Osteoblast (primary cell): ENCODE measurements around the gene IRF2BPL. TPM values are rescaled to one million over a fixed set of nuclear protein-coding genes. Genes with fewer than 3 reads are reported as not detected.

ENCODE experiments used
- DNase-seq: peaks from one replicate; pipeline ENCODE4 v3.0.0; 2011; ENCODE audit warnings: low spot score, mixed read lengths; ENCODE audit not compliant: insufficient read length; ENCODE audit errors: missing footprints
- H2AFZ ChIP-seq: 2 replicates; pipeline ENCODE4 v1.6.0; 2011; ENCODE audit warnings: mild to moderate bottlenecking, low read length
- H3K27ac ChIP-seq: 2 replicates; pipeline ENCODE4 v1.5.1; 2011; ENCODE audit warnings: mild to moderate bottlenecking, low read depth, low read length, moderate library complexity
- H3K27me3 ChIP-seq: 2 replicates; pipeline ENCODE4 v1.6.0; 2012; ENCODE audit warnings: mild to moderate bottlenecking, control low read depth, inconsistent platforms, low read length, moderate library complexity; ENCODE audit not compliant: insufficient read depth
- H3K36me3 ChIP-seq: 2 replicates; pipeline ENCODE4 v1.5.1; 2011; ENCODE audit warnings: mild to moderate bottlenecking, low read length, control low read depth, moderate library complexity; ENCODE audit not compliant: insufficient read depth
- H3K4me1 ChIP-seq: 2 replicates; pipeline ENCODE4 v1.5.1; 2011; ENCODE audit warnings: mild to moderate bottlenecking, low read length, control low read depth, moderate library complexity; ENCODE audit not compliant: insufficient read depth
- H3K4me2 ChIP-seq: 2 replicates; pipeline ENCODE4 v1.6.0; 2011; ENCODE audit warnings: mild to moderate bottlenecking, low read length; ENCODE audit not compliant: insufficient read depth
- H3K4me3 ChIP-seq: fragments of 200-600 bp; sonication (generic); 3 replicates; pipeline ENCODE4 v1.5.1; 2012; ENCODE audit warnings: mild to moderate bottlenecking, low read length, inconsistent platforms; ENCODE audit not compliant: insufficient read depth
- H3K79me2 ChIP-seq: 2 replicates; pipeline ENCODE4 v1.6.0; 2012; ENCODE audit warnings: mild to moderate bottlenecking, low read length, control low read depth, inconsistent platforms; ENCODE audit not compliant: insufficient read depth
- H3K9me3 ChIP-seq: 2 replicates; pipeline ENCODE4 v1.5.1; 2011; ENCODE audit warnings: low read depth, low read length, control low read depth
- H4K20me1 ChIP-seq: 2 replicates; pipeline ENCODE4 v1.6.0; 2012; ENCODE audit warnings: mild to moderate bottlenecking, low read length, control low read depth; ENCODE audit not compliant: insufficient read depth
- CTCF ChIP-seq: IDR thresholded peaks from 2 replicates; pipeline ENCODE4 v1.5.1; 2011; ENCODE audit warnings: mild to moderate bottlenecking, low read depth, low read length, moderate library complexity; ENCODE audit errors: extremely low read depth
- total RNA-seq: library from RNA; depleted of rRNA; stranded (reverse); fragments of >200 nt; gene quantifications from 2 replicates; pipeline ENCODE4 v1.2.3, GENCODE V29; 2012

Gene IRF2BPL
- total RNA-seq, 1 donor = 26.4 TPM

GRCh38 chr14:77058117-77058516, 29.6 kb upstream of the IRF2BPL start:
- Histone ChIP-seq H2AFZ (no peak overlapping the region), H3K36me3 (no peaks in the 10 kb centered on the region), H3K4me2 (no peak overlapping the region), H4K20me1 (no peaks in the 10 kb centered on the region), H3K27ac (no peak overlapping the region), H3K79me2 (no peaks in the 10 kb centered on the region), H3K9me3 (peaks cover 4% of the 10 kb centered on the region), H3K27me3 (no peaks in the 10 kb centered on the region), H3K4me1 (peaks cover 7% of the 10 kb centered on the region), H3K4me3 (no peak overlapping the region)
- DNase-seq = no peak
- TF ChIP-seq CTCF = no peak

- Histone ChIP-seq H3K27me3 (no peaks in the 10 kb centered on the region), H3K79me2 (no peaks in the 10 kb centered on the region), H2AFZ (no peak overlapping the region), H3K27ac (no peak overlapping the region), H3K36me3 (no peaks in the 10 kb centered on the region), H3K4me1 (peaks cover 12% of the 10 kb centered on the region), H3K9me3 (peaks cover 4% of the 10 kb centered on the region), H4K20me1 (no peaks in the 10 kb centered on the region), H3K4me3 (no peak overlapping the region), H3K4me2 (no peak overlapping the region)
- no peak for TF ChIP-seq CTCF
- no peak for DNase-seq
These were observed 27.5 kb upstream of the IRF2BPL start for GRCh38 chr14:77055981-77056380.

- H3K4me1 ChIP-seq = peaks cover 14% of the 10 kb centered on the region
- no peaks in the 10 kb centered on the region for H4K20me1 ChIP-seq
- H3K4me3 ChIP-seq = no peak overlapping the region
- no peak for DNase-seq
- H3K9me3 ChIP-seq = peaks cover 4% of the 10 kb centered on the region
- no peak overlapping the region for H3K27ac ChIP-seq
- no peak overlapping the region for H3K4me2 ChIP-seq
- H3K36me3 ChIP-seq = no peaks in the 10 kb centered on the region
- H2AFZ ChIP-seq = no peak overlapping the region
- TF ChIP-seq CTCF = no peak
- H3K27me3 ChIP-seq = no peaks in the 10 kb centered on the region
- H3K79me2 ChIP-seq = no peaks in the 10 kb centered on the region
These were observed 26.8 kb upstream of the IRF2BPL start for GRCh38 chr14:77055306-77055705.

- Histone ChIP-seq H4K20me1 (no peaks in the 10 kb centered on the region), H3K4me3 (no peak overlapping the region), H3K79me2 (no peaks in the 10 kb centered on the region), H3K4me1 (peaks cover 7% of the 10 kb centered on the region), H3K27me3 (no peaks in the 10 kb centered on the region), H3K9me3 (peaks cover 4% of the 10 kb centered on the region), H3K4me2 (no peak overlapping the region), H2AFZ (no peak overlapping the region), H3K36me3 (no peaks in the 10 kb centered on the region), H3K27ac (no peak overlapping the region)
- DNase-seq = peak; percentile 82
- TF ChIP-seq CTCF = peak; percentile 78
These were observed 24.7 kb upstream of the IRF2BPL start for GRCh38 chr14:77053046-77053841.
